ENCODE results near the gene GNPTG.

The GNPTG gene

GRCh38 chr16:1367486-1368174 lies 15.9 kb downstream of the GNPTG start:
- ChIA-PET POLR2A (interaction anchor here (0.6 kb wide), 1 partner anchor 55 kb away, joined by 5 read pairs; no protein-coding TSS in a partner anchor), CTCF (interaction anchor here (5.3 kb wide), 1 partner anchor 12 kb away, joined by 56 read pairs; no protein-coding TSS in a partner anchor)
- TF ChIP-seq, protein P1, sequence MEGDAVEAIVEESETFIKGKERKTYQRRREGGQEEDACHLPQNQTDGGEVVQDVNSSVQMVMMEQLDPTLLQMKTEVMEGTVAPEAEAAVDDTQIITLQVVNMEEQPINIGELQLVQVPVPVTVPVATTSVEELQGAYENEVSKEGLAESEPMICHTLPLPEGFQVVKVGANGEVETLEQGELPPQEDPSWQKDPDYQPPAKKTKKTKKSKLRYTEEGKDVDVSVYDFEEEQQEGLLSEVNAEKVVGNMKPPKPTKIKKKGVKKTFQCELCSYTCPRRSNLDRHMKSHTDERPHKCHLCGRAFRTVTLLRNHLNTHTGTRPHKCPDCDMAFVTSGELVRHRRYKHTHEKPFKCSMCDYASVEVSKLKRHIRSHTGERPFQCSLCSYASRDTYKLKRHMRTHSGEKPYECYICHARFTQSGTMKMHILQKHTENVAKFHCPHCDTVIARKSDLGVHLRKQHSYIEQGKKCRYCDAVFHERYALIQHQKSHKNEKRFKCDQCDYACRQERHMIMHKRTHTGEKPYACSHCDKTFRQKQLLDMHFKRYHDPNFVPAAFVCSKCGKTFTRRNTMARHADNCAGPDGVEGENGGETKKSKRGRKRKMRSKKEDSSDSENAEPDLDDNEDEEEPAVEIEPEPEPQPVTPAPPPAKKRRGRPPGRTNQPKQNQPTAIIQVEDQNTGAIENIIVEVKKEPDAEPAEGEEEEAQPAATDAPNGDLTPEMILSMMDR (IDR thresholded peaks at IDR 0.05; ENCODE audit: control extremely low read depth, extremely low read depth, low read depth, missing control alignments) = no peak
- DNase-seq (ENCODE audit: extremely low spot score) = no peak

DNA sequence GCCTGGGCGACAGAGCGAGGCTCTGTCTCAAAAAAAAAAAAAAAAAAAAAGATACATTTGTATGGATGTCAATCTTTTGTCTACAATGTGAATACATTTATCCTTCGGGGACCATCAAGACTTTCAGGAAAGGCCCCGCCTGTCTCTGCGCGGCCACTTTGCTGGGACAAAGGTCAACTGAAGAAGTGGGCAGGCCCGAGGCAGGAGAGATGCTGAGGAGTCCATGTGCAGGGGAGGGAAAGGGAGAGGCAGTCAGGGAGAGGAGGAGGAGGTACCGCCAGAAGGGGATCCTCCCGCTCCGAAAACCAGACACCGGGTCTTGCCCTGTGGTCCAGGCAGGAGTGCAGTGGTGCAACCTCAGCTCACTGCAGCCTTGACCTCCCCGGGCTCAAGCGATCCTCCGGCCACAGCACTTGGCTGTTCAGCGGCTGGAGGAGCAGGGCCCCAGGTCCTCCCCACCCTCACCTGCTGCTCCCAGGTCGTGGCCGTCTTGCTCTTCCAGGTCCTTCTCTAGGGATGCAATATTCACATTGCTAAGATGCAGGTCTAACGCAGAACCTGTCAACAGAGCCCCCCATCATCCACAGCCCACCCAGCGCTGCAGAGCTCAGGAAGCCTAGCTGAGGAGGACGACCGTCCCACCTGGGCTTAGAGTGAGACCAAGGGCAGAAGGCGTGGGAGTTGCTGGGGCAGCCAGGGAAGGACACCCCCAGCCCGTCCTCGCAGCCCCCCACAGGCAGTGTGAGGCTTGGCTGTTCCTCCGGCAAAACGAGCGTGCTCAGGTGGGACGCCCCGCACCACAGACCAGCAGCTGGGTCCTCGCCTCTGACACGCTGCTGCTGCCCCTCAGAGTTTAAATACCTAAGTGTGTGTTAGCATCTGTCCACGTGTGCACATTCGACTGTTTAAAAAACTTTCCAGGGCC lies 19.6 kb downstream of the GNPTG start:
- TF ChIP-seq, protein P1 (IDR thresholded peaks at IDR 0.05; ENCODE audit: control extremely low read depth, extremely low read depth, low read depth, missing control alignments) = no peak
- POLR2A ChIA-PET = interaction anchor here (0.7 kb wide), 1 partner anchor 990 kb away, joined by 8 read pairs; no protein-coding TSS in a partner anchor
- CTCF ChIA-PET = interaction anchor here (1.7 kb wide), 1 partner anchor 34 kb away, joined by 4 read pairs; no protein-coding TSS in a partner anchor
- DNase-seq (ENCODE audit: extremely low spot score) = no peak

DNA sequence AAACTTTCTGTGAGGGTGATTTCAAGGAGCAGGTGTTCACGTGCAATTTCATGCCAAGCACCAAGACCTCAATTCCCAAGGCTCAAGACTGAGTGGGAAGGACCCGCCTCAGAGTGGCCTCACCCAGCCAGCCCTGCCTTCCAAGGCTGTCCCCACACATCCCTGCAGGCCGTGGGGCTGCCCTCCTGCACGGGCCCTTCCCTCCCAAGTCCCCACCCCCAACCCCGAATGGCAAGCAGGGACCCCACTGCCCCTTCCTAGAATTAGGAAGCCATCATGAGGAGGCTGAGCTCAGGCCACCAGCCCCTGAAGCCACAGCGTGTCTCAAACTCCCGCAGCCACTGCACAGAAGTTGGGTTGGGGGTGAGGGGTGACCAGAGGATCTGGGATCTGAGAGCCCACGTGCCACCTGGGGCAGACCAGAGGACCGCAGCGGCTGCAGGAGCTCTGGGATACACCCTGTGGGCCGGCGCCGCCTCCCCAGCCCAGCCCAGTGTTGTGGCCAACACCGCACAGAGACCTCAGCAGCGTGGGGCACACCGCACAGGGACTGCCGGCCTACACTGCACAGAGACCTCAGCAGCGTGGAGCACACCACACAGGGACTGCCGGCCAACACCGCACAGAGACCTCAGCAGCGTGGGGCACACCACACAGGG lies 20.7 kb downstream of the GNPTG start:
- DNase-seq (ENCODE audit: extremely low spot score) = no peak
- TF ChIP-seq, protein P1 (IDR thresholded peaks at IDR 0.05; ENCODE audit: control extremely low read depth, extremely low read depth, low read depth, missing control alignments) = no peak
- ChIA-PET POLR2A (interaction anchor here (0.7 kb wide), 1 partner anchor 60 kb away, joined by 3 read pairs; no protein-coding TSS in a partner anchor), CTCF (interaction anchor here (1.7 kb wide), 1 partner anchor 35 kb away, joined by 4 read pairs; no protein-coding TSS in a partner anchor)

- ChIA-PET POLR2A (no interaction called here), CTCF (interaction anchor here (1.2 kb wide), 1 partner anchor 10 kb away, joined by 5 read pairs; no protein-coding TSS in a partner anchor)
These were observed 22.9 kb downstream of the GNPTG start for GRCh38 chr16:1374418-1375297.

DNA sequence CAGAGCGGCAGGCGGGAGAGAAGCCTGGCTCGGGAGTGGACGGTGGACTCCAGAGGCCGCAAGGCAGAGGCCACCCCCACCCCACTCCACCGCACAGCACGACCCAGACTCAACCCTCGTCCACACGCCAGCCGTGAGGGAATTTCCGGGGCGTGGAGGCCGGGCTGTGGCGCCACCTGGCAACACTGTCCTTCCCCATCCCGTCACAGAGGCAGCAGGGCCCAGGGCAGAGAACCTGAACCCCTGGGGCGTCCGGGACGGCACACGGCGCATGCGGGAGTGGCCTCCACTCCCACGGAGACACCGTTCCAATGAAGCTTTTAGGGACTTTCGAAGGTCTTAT lies 23.5 kb downstream of the GNPTG start:
- CTCF ChIA-PET = interaction anchor here (1.2 kb wide), 1 partner anchor 11 kb away, joined by 5 read pairs; no protein-coding TSS in a partner anchor
- TF ChIP-seq, protein P1 (IDR thresholded peaks at IDR 0.05; ENCODE audit: control extremely low read depth, extremely low read depth, low read depth, missing control alignments) = no peak
- POLR2A ChIA-PET = no interaction called here
- no peak for DNase-seq (ENCODE audit: extremely low spot score)

More at GRCh38 chr16:1374418-1375297, 22.9 kb downstream of the GNPTG start:
- TF ChIP-seq, protein P1 (IDR thresholded peaks at IDR 0.05; ENCODE audit: control extremely low read depth, extremely low read depth, low read depth, missing control alignments) = no peak
- DNase-seq (ENCODE audit: extremely low spot score) = no peak
